Measurements from ENCODE around the gene FHL3. TPM values are rescaled to one million over a fixed set of nuclear protein-coding genes. Genes with fewer than 3 reads are reported as not detected.

The FHL3 gene
- total RNA-seq, 2 donors from 2014 or later = 3.6 to 4.9 TPM

DNA sequence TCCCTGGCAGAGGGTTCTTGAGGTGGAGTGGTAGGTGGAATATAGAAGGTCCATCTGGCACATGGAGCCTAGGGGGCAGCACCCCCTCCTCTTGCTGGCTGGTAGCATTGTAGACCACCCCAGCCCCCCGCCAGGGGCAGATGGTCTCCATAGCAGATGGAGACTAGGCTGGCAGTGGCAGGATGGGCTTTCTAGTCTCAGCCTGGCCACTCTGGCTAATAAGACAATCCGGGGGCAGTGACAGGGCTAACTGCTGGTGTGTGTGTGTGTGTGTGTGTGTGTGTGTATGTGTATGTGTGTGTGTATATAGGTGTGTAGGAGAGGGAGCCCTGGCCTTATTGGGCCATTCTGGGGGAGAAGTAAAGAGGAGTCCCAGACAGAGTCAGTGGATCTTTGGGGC lies 23.4 kb upstream of the FHL3 start:
- Mint-ChIP-seq H3K4me3 (peak overlapping the region; percentile 55), H3K4me1 (peaks cover 20% of the 10 kb centered on the region), H3K36me3 (ENCODE audit: low read depth) (peaks cover 6% of the 10 kb centered on the region), H3K27ac (peak overlapping the region; percentile 69), H3K27me3 (no peaks in the 10 kb centered on the region)
- peak; percentile 10 for ATAC-seq
- H3K9me3 ChIP-seq (ENCODE audit: control insufficient read depth, low read length, poor library complexity, severe bottlenecking) = no peaks in the 10 kb centered on the region
- no peak for DNase-seq

DNA sequence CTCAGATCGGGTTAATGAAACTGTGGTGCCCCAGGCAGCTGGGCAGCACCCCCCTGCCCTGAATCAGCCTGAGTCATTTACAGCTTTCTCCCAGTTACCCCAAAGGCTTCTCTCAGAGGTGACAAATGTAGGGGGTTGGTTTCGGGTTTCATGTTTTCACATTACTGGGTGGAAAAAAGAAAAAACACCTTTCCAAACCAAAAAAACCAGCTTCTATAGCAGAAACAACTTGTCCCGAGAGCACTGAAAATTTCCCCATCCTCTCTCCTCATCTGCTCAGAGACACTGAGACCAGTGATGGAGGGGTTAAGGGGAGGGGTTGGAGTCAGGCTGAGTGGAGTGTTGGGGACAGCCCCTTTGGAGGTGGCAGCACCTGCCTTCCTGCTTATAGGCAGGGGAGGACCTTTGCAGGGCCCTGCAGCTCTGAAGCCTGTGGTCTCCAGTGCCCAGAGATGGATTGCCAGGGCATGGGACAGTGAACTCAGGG lies 22.8 kb upstream of the FHL3 start:
- H3K9me3 ChIP-seq (ENCODE audit: control insufficient read depth, low read length, poor library complexity, severe bottlenecking) = no peaks in the 10 kb centered on the region
- Mint-ChIP-seq H3K4me1 (peaks cover 20% of the 10 kb centered on the region), H3K27me3 (no peaks in the 10 kb centered on the region), H3K27ac (peak overlapping the region; percentile 69), H3K4me3 (peak overlapping the region; percentile 55), H3K36me3 (ENCODE audit: low read depth) (peaks cover 6% of the 10 kb centered on the region)
- ATAC-seq (peak; percentile 67), DNase-seq (no peak)

DNA sequence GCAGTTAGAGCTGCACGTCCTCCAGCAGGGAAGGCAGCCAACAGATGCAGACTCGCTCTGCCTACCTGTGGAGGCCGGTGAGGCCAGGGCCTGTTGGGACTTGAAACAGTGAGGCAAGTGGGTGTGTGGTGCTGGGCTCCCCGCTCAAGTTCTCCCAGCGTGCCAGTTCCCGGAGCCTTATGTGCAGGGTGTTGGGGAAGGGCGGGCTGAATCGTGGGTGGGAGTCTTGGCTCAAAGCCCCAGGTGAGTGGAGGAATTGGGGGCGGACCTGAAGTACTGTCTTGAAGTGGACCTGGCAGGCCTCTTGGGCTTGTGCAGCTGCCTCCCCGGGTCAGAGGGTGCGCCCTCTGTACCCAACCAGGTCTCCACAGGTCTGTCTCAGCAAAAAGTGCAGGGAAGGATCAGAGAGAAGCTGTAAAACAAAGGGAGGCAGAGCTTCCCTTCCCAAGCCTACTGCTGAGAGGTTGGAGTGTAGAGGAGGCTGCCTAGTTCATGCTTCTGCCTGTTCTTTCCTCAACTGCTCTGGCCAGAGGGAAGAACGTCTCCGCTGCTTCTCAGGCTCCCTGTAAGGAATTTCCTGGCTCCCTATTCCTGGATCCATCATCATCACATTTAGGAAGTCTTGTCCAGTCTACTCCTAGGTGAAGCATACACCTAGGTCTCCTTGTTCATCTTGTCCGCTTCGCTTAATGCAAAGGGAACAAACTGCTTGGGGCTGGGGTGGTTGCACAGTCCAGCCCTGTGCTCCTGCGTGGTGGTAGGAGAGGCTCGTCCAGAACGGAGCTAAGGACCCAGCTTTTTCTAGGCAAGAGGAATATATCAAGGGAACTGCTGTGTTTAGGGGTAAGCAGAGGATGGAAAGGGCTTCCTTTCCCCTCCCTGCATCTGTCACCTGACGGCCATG lies 22.1 kb upstream of the FHL3 start:
- ATAC-seq = no peak

GRCh38 chr1:38026592-38027200 lies 21.4 kb upstream of the FHL3 start:
- H3K9me3 ChIP-seq (ENCODE audit: control insufficient read depth, low read length, poor library complexity, severe bottlenecking) = no peaks in the 10 kb centered on the region
- DNase-seq = no peak
- Mint-ChIP-seq H3K4me3 (no peak overlapping the region), H3K36me3 (ENCODE audit: low read depth) (peaks cover 6% of the 10 kb centered on the region), H3K27me3 (no peaks in the 10 kb centered on the region), H3K4me1 (peaks cover 20% of the 10 kb centered on the region), H3K27ac (no peak overlapping the region)
- no peak for ATAC-seq

More for the DNA sequence above, 22.1 kb upstream of the FHL3 start:
- no peak overlapping the region for H3K4me3 Mint-ChIP-seq
- H3K27me3 Mint-ChIP-seq = no peaks in the 10 kb centered on the region
- H3K4me1 Mint-ChIP-seq = peaks cover 20% of the 10 kb centered on the region
- DNase-seq = no peak
- peak overlapping the region; percentile 69 for H3K27ac Mint-ChIP-seq
- H3K9me3 ChIP-seq (ENCODE audit: control insufficient read depth, low read length, poor library complexity, severe bottlenecking) = no peaks in the 10 kb centered on the region
- peaks cover 6% of the 10 kb centered on the region for H3K36me3 Mint-ChIP-seq (ENCODE audit: low read depth)

DNA sequence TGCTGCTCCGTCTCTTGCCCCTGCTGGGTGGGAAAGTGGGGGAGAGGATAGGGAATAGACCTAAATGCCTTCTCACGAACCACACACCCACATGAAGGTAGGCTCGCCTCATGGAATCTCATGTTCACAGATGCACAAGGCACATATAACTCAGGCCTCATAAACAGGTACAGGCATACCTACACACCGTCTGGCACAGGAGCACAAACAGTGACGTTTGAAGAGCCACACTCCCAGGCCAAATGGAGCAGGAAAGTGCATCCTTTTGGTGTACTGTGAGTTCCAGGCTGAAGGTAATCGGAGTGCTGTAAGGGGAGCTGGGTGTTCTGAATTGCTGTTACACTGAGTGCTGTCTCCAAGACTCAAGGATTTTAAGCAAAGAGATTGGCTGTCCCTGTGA lies 20.4 kb upstream of the FHL3 start:
- Mint-ChIP-seq H3K27me3 (no peaks in the 10 kb centered on the region), H3K36me3 (ENCODE audit: low read depth) (peaks cover 4% of the 10 kb centered on the region), H3K4me1 (peaks cover 15% of the 10 kb centered on the region), H3K27ac (no peak overlapping the region), H3K4me3 (no peak overlapping the region)
- no peak for DNase-seq
- no peaks in the 10 kb centered on the region for H3K9me3 ChIP-seq (ENCODE audit: control insufficient read depth, low read length, poor library complexity, severe bottlenecking)
- ATAC-seq = no peak

DNA sequence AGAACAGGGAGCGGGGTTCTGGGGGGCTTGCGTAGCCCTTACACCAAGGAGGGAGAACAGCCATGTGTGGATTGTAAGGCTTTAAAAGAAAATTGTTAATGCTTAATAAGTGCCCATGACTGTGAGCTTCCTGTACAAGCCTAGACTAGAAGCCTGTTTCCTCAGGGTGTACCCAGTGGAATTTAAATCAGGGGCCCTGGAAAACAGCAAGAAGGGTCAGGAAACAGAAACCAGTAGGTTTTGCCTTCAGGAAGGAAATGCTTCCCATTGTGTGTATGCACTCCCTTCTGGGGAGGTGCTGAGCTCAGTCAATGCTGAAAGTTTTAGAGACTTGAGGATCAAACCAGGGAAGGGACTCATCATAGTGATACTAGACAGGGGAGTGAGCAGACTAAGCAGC lies 19.9 kb upstream of the FHL3 start:
- no peak for ATAC-seq
- Mint-ChIP-seq H3K27ac (no peak overlapping the region), H3K4me1 (peaks cover 11% of the 10 kb centered on the region), H3K27me3 (no peaks in the 10 kb centered on the region), H3K4me3 (no peak overlapping the region), H3K36me3 (ENCODE audit: low read depth) (peaks cover 4% of the 10 kb centered on the region)
- H3K9me3 ChIP-seq (ENCODE audit: control insufficient read depth, low read length, poor library complexity, severe bottlenecking) = no peaks in the 10 kb centered on the region
- no peak for DNase-seq

GRCh38 chr1:38022810-38023209 lies 17.5 kb upstream of the FHL3 start:
- ATAC-seq (no peak), DNase-seq (no peak)
- Mint-ChIP-seq H3K4me3 (no peak overlapping the region), H3K36me3 (ENCODE audit: low read depth) (peaks cover 4% of the 10 kb centered on the region), H3K27ac (peak overlapping the region; percentile 51), H3K27me3 (no peaks in the 10 kb centered on the region), H3K4me1 (peaks cover 5% of the 10 kb centered on the region)
- no peaks in the 10 kb centered on the region for H3K9me3 ChIP-seq (ENCODE audit: control insufficient read depth, low read length, poor library complexity, severe bottlenecking)

GRCh38 chr1:38021969-38022368 lies 16.7 kb upstream of the FHL3 start:
- Mint-ChIP-seq H3K36me3 (ENCODE audit: low read depth) (peaks cover 4% of the 10 kb centered on the region), H3K4me1 (peaks cover 3% of the 10 kb centered on the region), H3K4me3 (no peak overlapping the region), H3K27me3 (no peaks in the 10 kb centered on the region), H3K27ac (peak overlapping the region; percentile 51)
- ATAC-seq (no peak), DNase-seq (no peak)
- no peaks in the 10 kb centered on the region for H3K9me3 ChIP-seq (ENCODE audit: control insufficient read depth, low read length, poor library complexity, severe bottlenecking)

DNA sequence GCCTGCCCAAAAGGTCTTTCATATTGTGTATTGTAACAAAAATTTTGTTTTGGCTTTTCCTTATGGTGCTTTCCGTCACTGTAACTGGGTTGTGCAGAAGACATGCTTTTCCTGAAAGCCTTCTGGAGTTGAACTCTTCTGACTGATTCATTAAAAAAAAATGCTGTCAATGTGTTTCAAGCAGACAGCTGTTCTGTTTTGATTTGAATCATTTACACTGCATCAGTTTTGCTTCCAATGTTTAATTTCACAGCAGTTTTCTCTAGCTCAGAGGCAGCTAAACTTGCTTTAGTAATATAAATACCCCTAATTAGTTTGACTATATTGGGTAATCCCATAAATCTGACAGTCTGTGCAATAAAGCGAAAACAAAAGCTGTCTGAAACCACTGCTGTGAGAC lies 15.1 kb upstream of the FHL3 start:
- no peaks in the 10 kb centered on the region for H3K9me3 ChIP-seq (ENCODE audit: control insufficient read depth, low read length, poor library complexity, severe bottlenecking)
- peaks cover 5% of the 10 kb centered on the region for H3K4me1 Mint-ChIP-seq
- peaks cover 4% of the 10 kb centered on the region for H3K36me3 Mint-ChIP-seq (ENCODE audit: low read depth)
- H3K27ac Mint-ChIP-seq = no peak overlapping the region
- H3K4me3 Mint-ChIP-seq = no peak overlapping the region
- no peak for DNase-seq
- no peak for ATAC-seq
- no peaks in the 10 kb centered on the region for H3K27me3 Mint-ChIP-seq

DNA sequence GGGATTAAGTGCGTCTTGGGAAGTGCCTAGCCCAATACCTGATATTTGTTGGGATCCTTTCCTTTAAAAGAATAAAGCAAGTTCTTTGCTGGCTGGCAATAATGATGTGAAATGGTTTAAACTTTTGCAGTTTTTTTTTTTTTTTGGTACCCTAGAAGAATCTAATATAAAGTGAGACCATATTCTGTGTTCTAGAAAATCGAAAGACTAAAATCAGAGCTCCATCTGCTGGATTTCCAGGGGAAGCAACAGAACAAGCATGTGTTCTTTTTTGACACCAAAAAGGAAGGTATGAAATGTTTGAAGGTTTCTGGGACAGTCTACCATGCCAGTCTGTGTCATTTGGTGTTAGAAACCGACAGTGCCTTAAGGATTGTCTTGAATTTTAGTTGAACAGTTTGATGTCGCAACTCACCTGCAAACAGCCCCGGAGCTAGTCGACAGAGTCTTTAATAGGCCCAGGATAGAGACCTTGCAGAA lies 13.6 kb upstream of the FHL3 start:
- ATAC-seq = peak; percentile 53
- H3K4me1 Mint-ChIP-seq = peaks cover 8% of the 10 kb centered on the region
- no peaks in the 10 kb centered on the region for H3K9me3 ChIP-seq (ENCODE audit: control insufficient read depth, low read length, poor library complexity, severe bottlenecking)
- H3K27ac Mint-ChIP-seq = no peak overlapping the region
- no peak for DNase-seq
- H3K27me3 Mint-ChIP-seq = no peaks in the 10 kb centered on the region
- no peaks in the 10 kb centered on the region for H3K36me3 Mint-ChIP-seq (ENCODE audit: low read depth)
- H3K4me3 Mint-ChIP-seq = no peak overlapping the region

DNA sequence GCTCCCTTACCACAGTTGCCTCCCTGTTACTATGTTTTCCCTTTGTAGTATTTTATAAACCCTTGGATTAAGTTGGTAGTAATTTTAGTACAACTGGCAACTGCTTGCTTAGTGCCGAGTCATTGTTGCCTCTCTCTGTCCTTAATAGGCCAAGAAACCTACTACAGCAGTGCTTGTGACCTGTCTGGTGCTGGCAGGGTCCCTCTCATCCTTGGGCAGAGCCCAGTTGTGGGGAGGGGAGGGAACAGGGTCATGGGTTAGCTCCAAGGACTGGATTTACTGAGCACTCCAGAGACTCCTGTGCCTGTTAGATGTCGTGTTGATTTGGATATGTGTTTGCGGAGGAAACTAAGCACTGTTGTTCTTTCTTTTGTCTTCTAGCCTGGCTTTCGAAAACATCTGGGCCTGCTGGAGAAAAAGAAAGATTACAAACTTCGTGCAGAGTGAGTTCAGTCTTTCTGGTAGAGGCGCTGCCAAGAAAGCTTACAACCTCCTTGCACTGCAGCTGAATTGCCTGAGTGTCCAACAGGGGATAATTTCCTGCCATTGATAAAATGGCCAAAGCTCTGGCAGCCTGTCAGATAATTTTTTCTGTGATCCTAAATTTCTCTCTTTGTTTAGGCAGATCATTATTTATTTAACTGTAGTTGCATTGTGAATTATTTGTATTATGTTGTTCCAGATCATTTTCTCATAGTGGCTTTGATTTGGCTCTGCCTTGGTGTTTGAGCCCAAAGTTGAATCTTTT lies 10.8 kb upstream of the FHL3 start:
- ATAC-seq (no peak), DNase-seq (no peak)
- H3K9me3 ChIP-seq (ENCODE audit: control insufficient read depth, low read length, poor library complexity, severe bottlenecking) = no peaks in the 10 kb centered on the region
- no peak overlapping the region for H3K4me3 Mint-ChIP-seq
- H3K36me3 Mint-ChIP-seq (ENCODE audit: low read depth) = peaks cover 2% of the 10 kb centered on the region
- no peaks in the 10 kb centered on the region for H3K27me3 Mint-ChIP-seq
- H3K4me1 Mint-ChIP-seq = peaks cover 19% of the 10 kb centered on the region
- H3K27ac Mint-ChIP-seq = peak overlapping the region; percentile 47

- Mint-ChIP-seq H3K4me1 (peaks cover 19% of the 10 kb centered on the region), H3K27ac (no peak overlapping the region), H3K36me3 (ENCODE audit: low read depth) (peaks cover 2% of the 10 kb centered on the region), H3K27me3 (no peaks in the 10 kb centered on the region), H3K4me3 (no peak overlapping the region)
- ATAC-seq = no peak
- no peaks in the 10 kb centered on the region for H3K9me3 ChIP-seq (ENCODE audit: control insufficient read depth, low read length, poor library complexity, severe bottlenecking)
- DNase-seq = no peak
Measured at GRCh38 chr1:38014724-38015424, 9.6 kb upstream of the FHL3 start.
